Neuronal stem cell (in vitro differentiated cells): Measurements from ENCODE around the gene HSFX2.

Experiments used
- DNase-seq: peaks from one replicate; pipeline ENCODE4 v3.0.0-alpha.2; 2013; ENCODE audit warnings: low spot score
- H2AFZ ChIP-seq: one replicate; pipeline ENCODE4 v1.6.1; 2013; ENCODE audit warnings: mild to moderate bottlenecking, low read length, inconsistent platforms
- H2AK5ac ChIP-seq: 2 replicates; pipeline ENCODE4 v1.6.1; 2013; ENCODE audit warnings: low read depth, mild to moderate bottlenecking, inconsistent platforms, low read length, moderate library complexity, mixed read lengths
- H2BK120ac ChIP-seq: 2 replicates; pipeline ENCODE4 v1.6.1; 2013; ENCODE audit warnings: low read depth, mild to moderate bottlenecking, inconsistent platforms, low read length, moderate library complexity, mixed read lengths
- H2BK12ac ChIP-seq: one replicate; pipeline ENCODE4 v1.6.1; 2013; ENCODE audit warnings: low read length, inconsistent platforms
- H2BK15ac ChIP-seq: 2 replicates; pipeline ENCODE4 v1.6.1; 2013; ENCODE audit warnings: mild to moderate bottlenecking, low read length, inconsistent platforms, mixed read lengths
- H2BK5ac ChIP-seq: one replicate; pipeline ENCODE4 v1.6.1; 2013; ENCODE audit warnings: inconsistent platforms, mild to moderate bottlenecking, low read length, moderate library complexity
- H3K14ac ChIP-seq: one replicate; pipeline ENCODE4 v1.6.1; 2013; ENCODE audit warnings: low read length, inconsistent platforms
- H3K18ac ChIP-seq: 2 replicates; pipeline ENCODE4 v1.6.1; 2013; ENCODE audit warnings: low read length, inconsistent platforms
- H3K23ac ChIP-seq: 2 replicates; pipeline ENCODE4 v1.6.1; 2013; ENCODE audit warnings: low read depth, mild to moderate bottlenecking, mixed read lengths, low read length, inconsistent platforms; ENCODE audit not compliant: poor library complexity
- H3K27ac ChIP-seq: replicated peaks from 3 replicates; pipeline ENCODE4 v1.5.1; 2013; ENCODE audit warnings: low read length, inconsistent platforms
- H3K27me3 ChIP-seq, 3 experiments: 2 replicates each; pipeline ENCODE4 v1.6.1; 2013; ENCODE audit warnings: low read length in 3 of 3, mild to moderate bottlenecking in 2 of 3, inconsistent platforms in 1 of 3, low read depth in 1 of 3, mixed read lengths in 1 of 3, moderate library complexity in 1 of 3; ENCODE audit not compliant: control insufficient read depth in 3 of 3, insufficient read depth in 3 of 3
- H3K36me3 ChIP-seq, 2 donors: replicated peaks in 1 of 2; 2 replicates each; pipeline ENCODE4 v1.6.1; 2013; ENCODE audit warnings: low read length in 2 of 2; ENCODE audit not compliant: control insufficient read depth in 2 of 2, insufficient read depth in 2 of 2
- H3K4ac ChIP-seq: 2 replicates; pipeline ENCODE4 v1.6.1; 2013; ENCODE audit warnings: inconsistent platforms, mild to moderate bottlenecking, low read length, moderate library complexity
- H3K4me1 ChIP-seq, 2 donors: 1 replicate in 1 of 2; 2 replicates in 1 of 2; pipeline ENCODE4 v1.6.1; 2013; ENCODE audit warnings: low read length in 2 of 2, low read depth in 1 of 2; ENCODE audit not compliant: control insufficient read depth in 2 of 2, insufficient read depth in 1 of 2
- H3K4me2 ChIP-seq: one replicate; pipeline ENCODE4 v1.6.1; 2013; ENCODE audit warnings: mild to moderate bottlenecking, low read length, inconsistent platforms; ENCODE audit not compliant: insufficient read depth, poor library complexity, severe bottlenecking
- H3K4me3 ChIP-seq, 2 donors: 2 replicates each; pipeline ENCODE4 v1.5.1; 2013; ENCODE audit warnings: low read length in 2 of 2, mild to moderate bottlenecking in 2 of 2, inconsistent platforms in 1 of 2, moderate library complexity in 1 of 2
- H3K79me1 ChIP-seq: one replicate; pipeline ENCODE4 v1.6.1; 2013; ENCODE audit warnings: low read depth, mild to moderate bottlenecking, inconsistent platforms, low read length, moderate library complexity
- H3K9ac ChIP-seq: one replicate; pipeline ENCODE4 v1.6.1; 2013; ENCODE audit warnings: mild to moderate bottlenecking, low read depth, low read length, inconsistent platforms; ENCODE audit not compliant: poor library complexity
- H3K9me3 ChIP-seq, 2 donors: replicated peaks in 1 of 2; 2 replicates each; pipeline versions ENCODE3 to v1.6.1; 2013; ENCODE audit warnings: low read length in 2 of 2, mild to moderate bottlenecking in 2 of 2, inconsistent platforms in 1 of 2, low read depth in 1 of 2, mixed read lengths in 1 of 2, moderate library complexity in 1 of 2; ENCODE audit not compliant: control insufficient read depth in 2 of 2, insufficient read depth in 1 of 2
- H4K8ac ChIP-seq: one replicate; pipeline ENCODE4 v1.6.1; 2013; ENCODE audit warnings: low read depth, mild to moderate bottlenecking, inconsistent platforms, low read length, moderate library complexity
- H4K91ac ChIP-seq: one replicate; pipeline ENCODE4 v1.6.1; 2013; ENCODE audit warnings: low read length, low read depth, mild to moderate bottlenecking, inconsistent platforms; ENCODE audit not compliant: poor library complexity
- WGBS, 2 donors: extraction: QIAGEN DNeasy Blood & Tissue Kit; methylation state at CpG; one replicate each; pipeline ENCODE4 v1.1.7; 2013; ENCODE audit warnings: missing lambda C conversion rate in 2 of 2, mixed read lengths in 1 of 2; ENCODE audit not compliant: insufficient read length in 2 of 2, insufficient replicate concordance in 1 of 2; ENCODE audit errors: extremely low coverage in 2 of 2; 5-methylcytosine and 5-hydroxymethylcytosine counted together

The HSFX2 gene

GRCh38 chrX:149639568-149639967, 44.5 kb upstream of the HSFX2 start:
- H3K27me3 ChIP-seq, result peaks cover 0 to 37% (median 0%) of the 10 kb centered on the region in 3 experiments
- H3K4ac ChIP-seq, result no peak overlapping the region
- WGBS, 2 donors, result no CpG with 5 or more reads among the region's 3 CpGs
- no peak overlapping the region for H3K4me3 ChIP-seq
- no peak overlapping the region for H2AFZ ChIP-seq
- no peak overlapping the region for H2BK5ac ChIP-seq
- H3K9ac ChIP-seq, result no peak overlapping the region
- no peaks in the 10 kb centered on the region for H3K9me3 ChIP-seq
- H2BK120ac ChIP-seq, result no peak overlapping the region
- H3K4me1 ChIP-seq, result no peaks in the 10 kb centered on the region
- H2AK5ac ChIP-seq, result no peak overlapping the region
- H3K4me2 ChIP-seq, result no peak overlapping the region
- no peak overlapping the region for H3K23ac ChIP-seq
- H3K36me3 ChIP-seq, result no peaks in the 10 kb centered on the region
- no peak overlapping the region for H2BK15ac ChIP-seq
- no peaks in the 10 kb centered on the region for H3K79me1 ChIP-seq
- no peak overlapping the region for H3K27ac ChIP-seq
- no peak overlapping the region for H4K91ac ChIP-seq
- H3K18ac ChIP-seq, result no peak overlapping the region
- H2BK12ac ChIP-seq, result peak overlapping the region; percentile 3
- no peak overlapping the region for H4K8ac ChIP-seq
- DNase-seq, result no peak
- no peak overlapping the region for H3K14ac ChIP-seq

GRCh38 chrX:149638860-149639259, 43.7 kb upstream of the HSFX2 start:
- no peak overlapping the region for H2AK5ac ChIP-seq
- H3K4me2 ChIP-seq, result no peak overlapping the region
- no peak overlapping the region for H3K4me3 ChIP-seq
- no peaks in the 10 kb centered on the region for H3K9me3 ChIP-seq
- no peaks in the 10 kb centered on the region for H3K36me3 ChIP-seq
- H2BK15ac ChIP-seq, result no peak overlapping the region
- peaks cover 0 to 37% (median 0%) of the 10 kb centered on the region in 3 experiments for H3K27me3 ChIP-seq
- no peak overlapping the region for H3K4ac ChIP-seq
- H3K14ac ChIP-seq, result no peak overlapping the region
- no peak overlapping the region for H3K23ac ChIP-seq
- no peak overlapping the region for H2AFZ ChIP-seq
- no peak overlapping the region for H3K9ac ChIP-seq
- H2BK12ac ChIP-seq, result no peak overlapping the region
- H3K79me1 ChIP-seq, result no peaks in the 10 kb centered on the region
- H2BK5ac ChIP-seq, result no peak overlapping the region
- H3K4me1 ChIP-seq, result no peaks in the 10 kb centered on the region
- no peak overlapping the region for H2BK120ac ChIP-seq
- H4K8ac ChIP-seq, result no peak overlapping the region
- no peak overlapping the region for H3K27ac ChIP-seq
- no peak overlapping the region for H3K18ac ChIP-seq
- no peak overlapping the region for H4K91ac ChIP-seq
- DNase-seq, result no peak

GRCh38 chrX:149633511-149633910, 38.4 kb upstream of the HSFX2 start:
- Histone ChIP-seq H3K4ac (no peak overlapping the region), H3K9me3 (no peaks in the 10 kb centered on the region), H3K18ac (no peak overlapping the region), H2BK15ac (no peak overlapping the region), H4K8ac (no peak overlapping the region), H4K91ac (no peak overlapping the region), H2AK5ac (no peak overlapping the region), H3K23ac (no peak overlapping the region), H3K79me1 (peaks cover 1% of the 10 kb centered on the region), H2BK5ac (no peak overlapping the region), H3K9ac (no peak overlapping the region), H3K27me3 (peaks cover 0 to 18% (median 3%) of the 10 kb centered on the region in 3 experiments), H3K36me3 (no peaks in the 10 kb centered on the region), H2BK120ac (no peak overlapping the region), H3K27ac (no peak overlapping the region), H3K4me2 (no peak overlapping the region), H3K4me1 (no peaks in the 10 kb centered on the region), H2BK12ac (no peak overlapping the region), H3K4me3 (no peak overlapping the region), H2AFZ (no peak overlapping the region), H3K14ac (no peak overlapping the region)
- no peak for DNase-seq

GRCh38 chrX:149631234-149632165, 36.4 kb upstream of the HSFX2 start, which contains the start of gene TMEM185A:
Gene TMEM185A (minus strand): TSS chrX:149631792. CDS start chrX:149631580, 212 bp downstream.
- H3K18ac ChIP-seq, result peak within 1 kb of the TSS; percentile 97
- no peak within 1 kb of the TSS for H2BK120ac ChIP-seq
- H4K91ac ChIP-seq, result no peak within 1 kb of the TSS
- no peak within 1 kb of the TSS for H2AK5ac ChIP-seq
- H3K9me3 ChIP-seq, result no peaks in the 10 kb centered on the region
- H4K8ac ChIP-seq, result no peak within 1 kb of the TSS
- H3K36me3 ChIP-seq, result no peaks in the 10 kb centered on the region
- H3K23ac ChIP-seq, result no peak within 1 kb of the TSS
- no peak within 1 kb of the TSS for H2BK12ac ChIP-seq
- no peak within 1 kb of the TSS for H2BK5ac ChIP-seq
- peak within 1 kb of the TSS; percentile 91 for H2AFZ ChIP-seq
- no peak within 1 kb of the TSS for H3K4ac ChIP-seq
- H3K14ac ChIP-seq, result no peak within 1 kb of the TSS
- H3K27ac ChIP-seq, result no peak within 1 kb of the TSS
- no CpG with 5 or more reads among the region's 102 CpGs for WGBS, 2 donors
- no peak within 1 kb of the TSS for H2BK15ac ChIP-seq
- DNase-seq, result peak; percentile 69
- H3K79me1 ChIP-seq, result peaks cover 1% of the 10 kb centered on the region
- no peaks in the 10 kb centered on the region for H3K4me1 ChIP-seq
- peaks cover 0 to 19% (median 3%) of the 10 kb centered on the region in 3 experiments for H3K27me3 ChIP-seq
- peak within 1 kb of the TSS; percentile 68 to 96 for H3K4me3 ChIP-seq
- peak within 1 kb of the TSS; percentile 66 for H3K4me2 ChIP-seq
- H3K9ac ChIP-seq, result peak within 1 kb of the TSS; percentile 77
